PC-9 (cell line): Measurements from ENCODE around the gene SLC35A5.

ENCODE experiments used
- CTCF ChIP-seq: fragments of 200-600 bp; sonication (generic); conservative IDR thresholded peaks from 2 replicates; pipeline ENCODE4 v1.6.1; 2017; ENCODE audit warnings: mixed run types, antibody characterized with exemption, mild to moderate bottlenecking, moderate library complexity
- EZH2 ChIP-seq: fragments of 200-600 bp; sonication (generic); IDR thresholded peaks from 2 replicates; pipeline ENCODE4 v1.8.0; 2017; ENCODE audit warnings: antibody characterized with exemption, low read depth

- no peak for TF ChIP-seq CTCF
- TF ChIP-seq EZH2 = no peak
Measured at GRCh38 chr3:112605285-112605684, 43.4 kb downstream of the SLC35A5 start.
